ENCODE data around the gene ELMO2. TPM values are rescaled to one million over a fixed set of nuclear protein-coding genes. Genes with fewer than 3 reads are reported as not detected.

The ELMO2 gene
- total RNA-seq, 1 donor from 2014 or later: 62.4 TPM

- H3K27ac Mint-ChIP-seq (ENCODE audit: unreplicated experiment): no peak overlapping the region
- H3K36me3 Mint-ChIP-seq (ENCODE audit: low read depth): no peaks in the 10 kb centered on the region
- no peak for TF ChIP-seq CTCF (conservative IDR thresholded peaks at IDR 0.05)
- H3K4me1 Mint-ChIP-seq: peaks cover 45% of the 10 kb centered on the region
- peak overlapping the region; percentile 96 for H3K4me3 Mint-ChIP-seq
- H3K9me3 Mint-ChIP-seq: no peaks in the 10 kb centered on the region
- H3K27me3 Mint-ChIP-seq (ENCODE audit: low read depth): peaks cover 5% of the 10 kb centered on the region
- DNase-seq (ENCODE audit: low read depth, low spot score): no peak
These were observed 713 bp upstream of the ELMO2 start for GRCh38 chr20:46406986-46407670.

- Mint-ChIP-seq H3K4me1 (peaks cover 45% of the 10 kb centered on the region), H3K9me3 (no peaks in the 10 kb centered on the region), H3K4me3 (no peak overlapping the region), H3K27ac (ENCODE audit: unreplicated experiment) (peak overlapping the region; percentile 69), H3K36me3 (ENCODE audit: low read depth) (no peaks in the 10 kb centered on the region), H3K27me3 (ENCODE audit: low read depth) (peaks cover 2% of the 10 kb centered on the region)
- TF ChIP-seq CTCF (conservative IDR thresholded peaks at IDR 0.05): no peak
- DNase-seq (ENCODE audit: low read depth, low spot score): no peak
These were observed 4.0 kb downstream of the ELMO2 start for GRCh38 chr20:46402331-46402811.

GRCh38 chr20:46401478-46401860 is 4.9 kb downstream of the ELMO2 start:
- Mint-ChIP-seq H3K36me3 (ENCODE audit: low read depth) (no peaks in the 10 kb centered on the region), H3K27me3 (ENCODE audit: low read depth) (no peaks in the 10 kb centered on the region), H3K9me3 (no peaks in the 10 kb centered on the region), H3K27ac (ENCODE audit: unreplicated experiment) (no peak overlapping the region), H3K4me1 (peaks cover 36% of the 10 kb centered on the region), H3K4me3 (no peak overlapping the region)
- no peak for DNase-seq (ENCODE audit: low read depth, low spot score)
- TF ChIP-seq CTCF (conservative IDR thresholded peaks at IDR 0.05): no peak

- no peak overlapping the region for H3K27ac Mint-ChIP-seq (ENCODE audit: unreplicated experiment)
- no peak for DNase-seq (ENCODE audit: low read depth, low spot score)
- peaks cover 37% of the 10 kb centered on the region for H3K4me1 Mint-ChIP-seq
- no peaks in the 10 kb centered on the region for H3K36me3 Mint-ChIP-seq (ENCODE audit: low read depth)
- TF ChIP-seq CTCF (conservative IDR thresholded peaks at IDR 0.05): no peak
- no peaks in the 10 kb centered on the region for H3K9me3 Mint-ChIP-seq
- peak overlapping the region; percentile 7 for H3K4me3 Mint-ChIP-seq
- H3K27me3 Mint-ChIP-seq (ENCODE audit: low read depth): no peaks in the 10 kb centered on the region
These were observed 5.5 kb downstream of the ELMO2 start for GRCh38 chr20:46400828-46401477.

GRCh38 chr20:46400253-46400652 is 6.2 kb downstream of the ELMO2 start:
- no peak for DNase-seq (ENCODE audit: low read depth, low spot score)
- no peak overlapping the region for H3K27ac Mint-ChIP-seq (ENCODE audit: unreplicated experiment)
- no peak for TF ChIP-seq CTCF (conservative IDR thresholded peaks at IDR 0.05)
- no peaks in the 10 kb centered on the region for H3K27me3 Mint-ChIP-seq (ENCODE audit: low read depth)
- H3K4me3 Mint-ChIP-seq: no peak overlapping the region
- peaks cover 42% of the 10 kb centered on the region for H3K4me1 Mint-ChIP-seq
- H3K36me3 Mint-ChIP-seq (ENCODE audit: low read depth): no peaks in the 10 kb centered on the region
- no peaks in the 10 kb centered on the region for H3K9me3 Mint-ChIP-seq

Measured in neural crest cell (in vitro differentiated cells).